Vagina (tissue), 2 donors: ENCODE results near the gene CEBPZ. TPM values are rescaled to one million over a fixed set of nuclear protein-coding genes. Genes with fewer than 3 reads are reported as not detected.
"Not testable (repeated sequence)": the region's sequence is repeated elsewhere in the genome, so short reads cannot be mapped to it uniquely, and the experiment has no call there.

Experiments
- DNase-seq, 2 donors: peaks; one replicate each; pipeline ENCODE4 v3.0.0-alpha.2; 2017; ENCODE audit errors: extremely low spot score in 2 of 2
- H3K27ac ChIP-seq: fragments of 200-600 bp; sonication (generic); one replicate; pipeline ENCODE4 v1.5.1; 2019
- H3K27me3 ChIP-seq: fragments of 200-600 bp; sonication (generic); one replicate; pipeline ENCODE4 v1.5.1; 2019
- H3K36me3 ChIP-seq, 2 donors: fragments of 200-600 bp; sonication (generic); one replicate each; pipeline ENCODE4 v1.5.1; 2017 to 2019
- H3K4me1 ChIP-seq: fragments of 200-600 bp; sonication (generic); one replicate; pipeline ENCODE4 v1.5.1; 2019
- H3K4me3 ChIP-seq, 2 donors: fragments of 200-600 bp; sonication (generic); 1 replicate in 1 of 2; 2 replicates in 1 of 2; pipeline ENCODE4 v1.5.1; 2016 to 2019
- H3K9me3 ChIP-seq: fragments of 200-600 bp; sonication (generic); one replicate; pipeline ENCODE4 v1.5.1; 2019
- CTCF ChIP-seq, 3 experiments: fragments of 450-650 bp in 2 of 3; fragments of 200-600 bp in 1 of 3; sonication (generic) in 1 of 3; IDR thresholded peaks; one replicate each; pipeline ENCODE4 v1.5.1; 2017 to 2019; ENCODE audit warnings: antibody characterized with exemption in 3 of 3, mild to moderate bottlenecking in 2 of 3, moderate library complexity in 2 of 3
- POLR2A ChIP-seq, 2 donors: fragments of 450-650 bp; IDR thresholded peaks; one replicate each; pipeline ENCODE4 v1.6.1; 2017; ENCODE audit warnings: antibody characterized with exemption in 2 of 2, mild to moderate bottlenecking in 2 of 2, moderate library complexity in 2 of 2
- POLR2AphosphoS5 ChIP-seq, 2 donors: sonication (generic); formaldehyde crosslinking; IDR thresholded peaks; one replicate each; pipeline ENCODE4 v1.9.0; 2017; ENCODE audit warnings: antibody characterized with exemption in 2 of 2, mild to moderate bottlenecking in 2 of 2, low read depth in 1 of 2; ENCODE audit not compliant: insufficient read depth in 1 of 2
- intact Hi-C: fragments of 100-400 bp; cut with DNase I; formaldehyde crosslinking; loops from one replicate; pipeline ENCODE4 v1.15.1; 2023
- total RNA-seq: library from RNA; depleted of rRNA; stranded (reverse); fragments of >200 nt; gene quantifications from one replicate; pipeline ENCODE4 v1.2.3, GENCODE V29; 2016

The CEBPZ gene
- total RNA-seq, 1 donor from 2014 or later, result 27.0 TPM

- intact Hi-C loops, result no loop called here
- H3K4me1 ChIP-seq, result no peaks in the 10 kb centered on the region
- H3K9me3 ChIP-seq, result peaks cover 3% of the 10 kb centered on the region
- no peak for DNase-seq
- no peaks in the 10 kb centered on the region for H3K27me3 ChIP-seq
- TF ChIP-seq POLR2AphosphoS5 (IDR thresholded peaks at IDR 0.05; ENCODE audit: insufficient read depth in 1 of 2, low read depth in 1 of 2) (no peak), CTCF (IDR thresholded peaks at IDR 0.05) (no peak), POLR2A (IDR thresholded peaks at IDR 0.05) (no peak)
- H3K36me3 ChIP-seq, result peaks cover 2 to 94% of the 10 kb centered on the region in 2 donors
- H3K4me3 ChIP-seq, result no peak overlapping the region
- H3K27ac ChIP-seq, result no peak overlapping the region
These were observed 25.6 kb downstream of the CEBPZ start for GRCh38 chr2:37205689-37206341.

GRCh38 chr2:37205071-37205661, 26.2 kb downstream of the CEBPZ start:
- H3K9me3 ChIP-seq, H3K27me3 ChIP-seq, H3K27ac ChIP-seq, intact Hi-C loops, H3K4me3 ChIP-seq, H3K4me1 ChIP-seq, DNase-seq: not testable (repeated sequence)
- peaks cover 3 to 93% of the 10 kb centered on the region in 2 donors for H3K36me3 ChIP-seq

GRCh38 chr2:37203708-37204107, 27.7 kb downstream of the CEBPZ start:
- H3K4me3 ChIP-seq, result no peak overlapping the region
- intact Hi-C loops, result no loop called here
- H3K27me3 ChIP-seq, result no peaks in the 10 kb centered on the region
- H3K27ac ChIP-seq, result no peak overlapping the region
- H3K9me3 ChIP-seq, result peaks cover 3% of the 10 kb centered on the region
- DNase-seq, result no peak
- peaks cover 4% of the 10 kb centered on the region for H3K4me1 ChIP-seq
- TF ChIP-seq POLR2A (IDR thresholded peaks at IDR 0.05), result no peak
- TF ChIP-seq POLR2AphosphoS5 (IDR thresholded peaks at IDR 0.05; ENCODE audit: insufficient read depth in 1 of 2, low read depth in 1 of 2), result no peak
- TF ChIP-seq CTCF (IDR thresholded peaks at IDR 0.05), result no peak
- peaks cover 3 to 79% of the 10 kb centered on the region in 2 donors for H3K36me3 ChIP-seq

GRCh38 chr2:37201766-37202165, 29.6 kb downstream of the CEBPZ start:
- DNase-seq, result no peak
- Histone ChIP-seq H3K27ac (no peak overlapping the region), H3K36me3 (peaks cover 3 to 61% of the 10 kb centered on the region in 2 donors), H3K4me1 (peaks cover 21% of the 10 kb centered on the region), H3K9me3 (no peaks in the 10 kb centered on the region), H3K27me3 (no peaks in the 10 kb centered on the region), H3K4me3 (no peak overlapping the region)
- TF ChIP-seq POLR2A (IDR thresholded peaks at IDR 0.05) (no peak), POLR2AphosphoS5 (IDR thresholded peaks at IDR 0.05; ENCODE audit: insufficient read depth in 1 of 2, low read depth in 1 of 2) (no peak), CTCF (IDR thresholded peaks at IDR 0.05) (no peak)
- intact Hi-C loops, result no loop called here

GRCh38 chr2:37201208-37201607, 30.2 kb downstream of the CEBPZ start:
- peaks cover 3 to 55% of the 10 kb centered on the region in 2 donors for H3K36me3 ChIP-seq
- H3K27ac ChIP-seq, result no peak overlapping the region
- no peak for TF ChIP-seq CTCF (IDR thresholded peaks at IDR 0.05)
- H3K4me3 ChIP-seq, result no peak overlapping the region
- H3K27me3 ChIP-seq, result no peaks in the 10 kb centered on the region
- peaks cover 21% of the 10 kb centered on the region for H3K4me1 ChIP-seq
- no peak for DNase-seq
- intact Hi-C loops, result no loop called here
- no peaks in the 10 kb centered on the region for H3K9me3 ChIP-seq
